ENCODE measurements around the gene SULT4A1. TPM values are rescaled to one million over a fixed set of nuclear protein-coding genes. Genes with fewer than 3 reads are reported as not detected.

Gene SULT4A1
- polyA plus RNA-seq, 2 of the 4 experiments (the other 2 are of a cell fraction), result not detected

- TF ChIP-seq FOSL2 (IDR thresholded peaks at IDR 0.05) (no peak), FOSL2 (CRISPR knock-in tag; IDR thresholded peaks at IDR 0.05) (no peak), FOXS1 (CRISPR knock-in tag; IDR thresholded peaks at IDR 0.05) (no peak), RNF2 (IDR thresholded peaks at IDR 0.05; ENCODE audit: borderline replicate concordance, low read depth) (no peak), ZSCAN20 (CRISPR knock-in tag; IDR thresholded peaks at IDR 0.05) (no peak), CHD4 (IDR thresholded peaks at IDR 0.05; ENCODE audit: borderline replicate concordance) (no peak), GATA3 (IDR thresholded peaks at IDR 0.05; ENCODE audit: borderline replicate concordance) (no peak)
These were observed 26.6 kb downstream of the SULT4A1 start (continued) for GRCh38 chr22:43835736-43836135.

- TF ChIP-seq ZC3H11A (IDR thresholded peaks at IDR 0.05) (no peak), SMC3 (IDR thresholded peaks at IDR 0.05) (no peak), POLR2A (IDR thresholded peaks at IDR 0.05; ENCODE audit: low read length) (no peak), GATA3 (IDR thresholded peaks at IDR 0.05; ENCODE audit: borderline replicate concordance) (no peak), JUN (IDR thresholded peaks at IDR 0.05) (no peak), KDM5A (IDR thresholded peaks at IDR 0.05) (no peak), FOSB (CRISPR knock-in tag; IDR thresholded peaks at IDR 0.05) (no peak), ZSCAN20 (CRISPR knock-in tag; IDR thresholded peaks at IDR 0.05) (no peak), RARB (CRISPR knock-in tag; IDR thresholded peaks at IDR 0.05) (no peak), NR3C1 (IDR thresholded peaks at IDR 0.05) (no peak), MAZ (IDR thresholded peaks at IDR 0.05; ENCODE audit: borderline replicate concordance, low read depth, low read length) (no peak), POLR2AphosphoS2 (conservative IDR thresholded peaks at IDR 0.05; ENCODE audit: low read length) (no peak)
- TF ChIP-seq, protein P1, sequence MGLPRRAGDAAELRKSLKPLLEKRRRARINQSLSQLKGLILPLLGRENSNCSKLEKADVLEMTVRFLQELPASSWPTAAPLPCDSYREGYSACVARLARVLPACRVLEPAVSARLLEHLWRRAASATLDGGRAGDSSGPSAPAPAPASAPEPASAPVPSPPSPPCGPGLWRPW (IDR thresholded peaks at IDR 0.05), result no peak
- TF ChIP-seq, protein P2, sequence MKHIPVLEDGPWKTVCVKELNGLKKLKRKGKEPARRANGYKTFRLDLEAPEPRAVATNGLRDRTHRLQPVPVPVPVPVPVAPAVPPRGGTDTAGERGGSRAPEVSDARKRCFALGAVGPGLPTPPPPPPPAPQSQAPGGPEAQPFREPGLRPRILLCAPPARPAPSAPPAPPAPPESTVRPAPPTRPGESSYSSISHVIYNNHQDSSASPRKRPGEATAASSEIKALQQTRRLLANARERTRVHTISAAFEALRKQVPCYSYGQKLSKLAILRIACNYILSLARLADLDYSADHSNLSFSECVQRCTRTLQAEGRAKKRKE (CRISPR knock-in tag; IDR thresholded peaks at IDR 0.05; ENCODE audit: low read depth), result no peak
- TF ChIP-seq, protein P3, sequence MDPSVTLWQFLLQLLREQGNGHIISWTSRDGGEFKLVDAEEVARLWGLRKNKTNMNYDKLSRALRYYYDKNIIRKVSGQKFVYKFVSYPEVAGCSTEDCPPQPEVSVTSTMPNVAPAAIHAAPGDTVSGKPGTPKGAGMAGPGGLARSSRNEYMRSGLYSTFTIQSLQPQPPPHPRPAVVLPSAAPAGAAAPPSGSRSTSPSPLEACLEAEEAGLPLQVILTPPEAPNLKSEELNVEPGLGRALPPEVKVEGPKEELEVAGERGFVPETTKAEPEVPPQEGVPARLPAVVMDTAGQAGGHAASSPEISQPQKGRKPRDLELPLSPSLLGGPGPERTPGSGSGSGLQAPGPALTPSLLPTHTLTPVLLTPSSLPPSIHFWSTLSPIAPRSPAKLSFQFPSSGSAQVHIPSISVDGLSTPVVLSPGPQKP (IDR thresholded peaks at IDR 0.05; ENCODE audit: low read depth, low read length), result no peak
- ChIA-PET POLR2A (no interaction called here), CTCF (interaction anchor here (1.1 to 5.0 kb wide), 2 partner anchors 8 to 447 kb away, joined by 3 to 18 read pairs; no protein-coding TSS in a partner anchor)
- Histone ChIP-seq H3K4me3 (no peak overlapping the region), H3K4me2 (no peak overlapping the region), H3K4me1 (no peaks in the 10 kb centered on the region), H3K9me3 (no peaks in the 10 kb centered on the region), H3K27ac (no peak overlapping the region)
- FAIRE-seq, result no peak
- no peak for DNase-seq (ENCODE audit: low read depth in 1 of 2, low spot score in 1 of 2)
- 67% methylated on average over 5 of the region's 12 CpGs for WGBS (ENCODE audit: missing lambda C conversion rate)
- ATAC-seq, result no peak
These were observed 27.1 kb downstream of the SULT4A1 start for GRCh38 chr22:43835166-43835565.

DNA sequence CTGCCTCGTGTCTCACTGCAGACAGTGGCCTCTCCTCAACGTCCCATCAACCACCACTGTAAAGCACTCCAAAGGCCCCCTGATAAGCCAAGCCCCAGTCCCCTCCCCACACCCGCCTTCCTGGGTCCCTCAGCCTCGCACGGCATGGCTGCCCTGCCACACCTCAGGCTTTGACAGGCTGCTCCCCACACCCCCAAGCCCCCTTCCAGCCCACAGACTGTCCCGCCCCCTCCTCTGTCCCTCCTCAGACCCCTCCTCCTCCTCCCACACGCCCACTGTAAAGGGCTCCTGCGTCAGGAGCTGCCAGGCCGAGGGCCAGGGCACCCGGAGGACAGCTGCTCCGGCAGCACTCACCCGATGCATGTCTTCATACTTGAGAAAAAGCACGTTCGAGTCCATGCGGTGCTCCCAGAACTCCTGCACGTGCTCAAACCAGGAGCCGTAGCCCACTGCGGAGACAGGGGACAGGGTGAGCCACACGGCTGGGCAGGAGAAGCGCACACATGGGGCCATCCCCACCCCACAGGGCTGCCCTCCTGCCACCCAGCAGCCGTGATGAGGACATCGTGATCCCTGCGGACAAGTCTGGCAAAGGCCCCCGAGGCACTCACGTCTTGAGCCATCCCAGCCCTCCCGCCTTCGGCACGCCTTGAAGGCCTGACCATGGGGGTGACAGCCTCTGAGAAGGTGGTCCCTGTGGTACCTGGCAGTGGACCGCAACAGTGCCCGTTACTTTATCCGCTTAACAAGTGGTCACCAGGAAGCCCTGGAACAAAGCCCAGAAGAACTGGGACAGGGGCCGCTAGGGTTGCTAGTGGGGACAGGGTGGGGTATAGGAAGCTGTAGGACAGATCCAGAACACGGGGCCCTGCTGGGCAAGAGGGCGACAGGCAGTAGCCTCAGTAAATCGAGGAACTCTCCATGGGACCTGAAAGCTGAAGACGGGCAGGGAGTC, 28.8 kb downstream of the SULT4A1 start:
- DNase-seq (ENCODE audit: low read depth in 1 of 2, low spot score in 1 of 2) (no peak), FAIRE-seq (no peak), ATAC-seq (no peak)
- CTCF ChIA-PET, result interaction anchor here (0.6 to 5.0 kb wide), 3 partner anchors 9 to 448 kb away, joined by 3 to 18 read pairs (median 3); no protein-coding TSS in a partner anchor
- 60% methylated on average over 7 of the region's 36 CpGs for WGBS (ENCODE audit: missing lambda C conversion rate)
- Histone ChIP-seq H3K9me3 (no peaks in the 10 kb centered on the region), H3K4me3 (no peak overlapping the region), H3K27ac (no peak overlapping the region), H3K4me1 (no peaks in the 10 kb centered on the region), H3K4me2 (no peak overlapping the region)
- POLR2A ChIA-PET, result no interaction called here
- TF ChIP-seq, protein P2 (CRISPR knock-in tag; IDR thresholded peaks at IDR 0.05; ENCODE audit: low read depth), result no peak
- TF ChIP-seq GATA3 (IDR thresholded peaks at IDR 0.05; ENCODE audit: borderline replicate concordance) (no peak), RAD21 (conservative IDR thresholded peaks at IDR 0.05 in 1 of 2, IDR thresholded peaks at IDR 0.05 in 1 of 2) (no peak), FOSB (CRISPR knock-in tag; IDR thresholded peaks at IDR 0.05) (no peak), NR3C1 (IDR thresholded peaks at IDR 0.05) (no peak), NPAS2 (CRISPR knock-in tag; IDR thresholded peaks at IDR 0.05; ENCODE audit: borderline replicate concordance) (no peak), ZNF302 (CRISPR knock-in tag; IDR thresholded peaks at IDR 0.05) (no peak), CTCF (IDR thresholded peaks at IDR 0.05) (no peak), SREBF2 (IDR thresholded peaks at IDR 0.05) (no peak), RFX5 (IDR thresholded peaks at IDR 0.05) (no peak), HOXB13 (CRISPR knock-in tag; IDR thresholded peaks at IDR 0.05; ENCODE audit: low read depth) (no peak), HOXA7 (CRISPR knock-in tag; IDR thresholded peaks at IDR 0.05) (no peak), HOXB5 (CRISPR knock-in tag; IDR thresholded peaks at IDR 0.05) (no peak), CBX2 (IDR thresholded peaks at IDR 0.05; ENCODE audit: borderline replicate concordance, low read depth) (no peak), SMC3 (IDR thresholded peaks at IDR 0.05) (no peak), FOXS1 (CRISPR knock-in tag; IDR thresholded peaks at IDR 0.05) (no peak)

All from A549 (cell line).